Sigmoid colon (tissue), 4 donors: ENCODE data around the gene MRPS14.

ENCODE experiments used
- EP300 ChIP-seq, 4 donors: sonication (generic); formaldehyde crosslinking; IDR thresholded peaks; one replicate each; pipeline ENCODE4 v1.6.1; 2017; ENCODE audit warnings: antibody characterized with exemption in 4 of 4
- POLR2A ChIP-seq, 2 donors: fragments of 450-650 bp; IDR thresholded peaks; one replicate each; pipeline ENCODE4 v1.6.1; 2016; ENCODE audit warnings: antibody characterized with exemption in 2 of 2, mild to moderate bottlenecking in 2 of 2, moderate library complexity in 2 of 2
- POLR2AphosphoS5 ChIP-seq, 4 donors: sonication (generic); formaldehyde crosslinking; IDR thresholded peaks; one replicate each; pipeline ENCODE4 v1.6.1; 2017; ENCODE audit warnings: antibody characterized with exemption in 4 of 4
- TF ChIP-seq, protein P1 (sequence below), 4 experiments: fragments of 450-650 bp in 3 of 4; fragments of 200-600 bp in 1 of 4; IDR thresholded peaks; one replicate each; pipeline ENCODE4 v1.5.1; 2016 to 2019; ENCODE audit warnings: antibody characterized with exemption in 4 of 4, mild to moderate bottlenecking in 3 of 4, moderate library complexity in 2 of 4

DNA sequence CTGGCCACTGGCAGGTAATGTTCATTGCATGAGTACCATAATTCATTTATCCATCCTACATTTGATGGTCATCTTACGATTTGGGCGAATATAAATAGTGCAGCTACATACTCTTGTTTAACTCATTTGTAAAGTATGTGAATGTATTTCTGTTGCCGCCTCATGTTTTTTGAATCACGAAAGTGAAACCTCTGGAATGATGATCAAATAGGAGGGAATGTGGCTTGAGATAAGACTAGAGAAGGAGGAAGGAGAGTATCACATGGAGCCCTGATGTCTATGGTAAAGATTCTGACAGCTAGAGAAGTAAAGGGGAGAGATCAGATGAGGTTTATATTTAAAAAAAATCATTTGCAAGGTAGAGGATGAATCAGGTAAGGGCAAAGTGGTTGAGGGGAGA is 8.0 kb downstream of the MRPS14 start:
- TF ChIP-seq, protein P1, sequence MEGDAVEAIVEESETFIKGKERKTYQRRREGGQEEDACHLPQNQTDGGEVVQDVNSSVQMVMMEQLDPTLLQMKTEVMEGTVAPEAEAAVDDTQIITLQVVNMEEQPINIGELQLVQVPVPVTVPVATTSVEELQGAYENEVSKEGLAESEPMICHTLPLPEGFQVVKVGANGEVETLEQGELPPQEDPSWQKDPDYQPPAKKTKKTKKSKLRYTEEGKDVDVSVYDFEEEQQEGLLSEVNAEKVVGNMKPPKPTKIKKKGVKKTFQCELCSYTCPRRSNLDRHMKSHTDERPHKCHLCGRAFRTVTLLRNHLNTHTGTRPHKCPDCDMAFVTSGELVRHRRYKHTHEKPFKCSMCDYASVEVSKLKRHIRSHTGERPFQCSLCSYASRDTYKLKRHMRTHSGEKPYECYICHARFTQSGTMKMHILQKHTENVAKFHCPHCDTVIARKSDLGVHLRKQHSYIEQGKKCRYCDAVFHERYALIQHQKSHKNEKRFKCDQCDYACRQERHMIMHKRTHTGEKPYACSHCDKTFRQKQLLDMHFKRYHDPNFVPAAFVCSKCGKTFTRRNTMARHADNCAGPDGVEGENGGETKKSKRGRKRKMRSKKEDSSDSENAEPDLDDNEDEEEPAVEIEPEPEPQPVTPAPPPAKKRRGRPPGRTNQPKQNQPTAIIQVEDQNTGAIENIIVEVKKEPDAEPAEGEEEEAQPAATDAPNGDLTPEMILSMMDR (IDR thresholded peaks at IDR 0.05): no peak
- TF ChIP-seq POLR2A (IDR thresholded peaks at IDR 0.05) (no peak), EP300 (IDR thresholded peaks at IDR 0.05) (no peak), POLR2AphosphoS5 (IDR thresholded peaks at IDR 0.05) (no peak)
